ENCODE data around the gene KCNK1.
"Not testable (repeated sequence)": the region's sequence is repeated elsewhere in the genome, so short reads cannot be mapped to it uniquely, and the experiment has no call there.

Gene KCNK1

DNA sequence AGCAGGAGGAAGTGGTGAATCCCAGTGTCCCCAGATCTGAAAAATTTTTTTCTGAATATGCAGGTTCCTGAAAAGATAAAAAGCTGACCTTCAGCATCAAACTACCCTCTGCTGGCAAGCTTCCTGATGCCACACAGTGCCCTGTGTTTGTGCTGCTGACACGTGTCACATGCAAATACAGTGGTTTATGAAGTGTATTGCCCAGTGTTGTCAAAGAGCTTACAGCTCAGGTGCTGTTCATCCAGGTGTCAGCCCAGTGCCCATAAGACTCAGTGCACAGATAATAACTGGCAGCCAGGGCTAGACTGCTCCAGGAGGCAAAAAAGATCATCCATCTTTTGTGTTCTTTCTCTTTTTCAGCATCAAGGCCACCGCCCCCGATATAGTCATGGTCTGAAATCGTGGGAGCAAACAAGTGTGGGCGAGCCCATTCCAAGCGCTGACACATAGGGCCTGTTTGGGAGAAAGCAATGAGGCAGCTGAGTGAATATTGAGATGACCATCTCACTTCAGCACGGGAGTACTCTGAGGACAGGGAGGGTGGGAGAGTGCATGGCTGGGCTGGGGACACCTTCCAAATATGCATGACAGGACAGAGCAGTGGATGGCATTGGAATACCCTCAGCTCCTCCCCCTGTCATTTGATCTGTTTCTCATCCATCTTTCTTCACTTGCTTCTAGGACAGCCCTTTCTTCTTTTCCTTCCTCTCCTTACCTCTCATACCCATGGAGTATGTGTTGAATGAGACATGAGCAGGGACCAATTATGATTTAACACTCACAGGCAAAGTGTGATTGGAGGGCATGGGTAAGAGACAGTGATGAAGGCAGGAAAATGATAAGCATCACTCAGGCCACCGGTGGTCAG lies 6.4 kb upstream of the KCNK1 start:
- DNase-seq (ENCODE audit: low read depth in 2 of 3, low spot score in 2 of 3) = no peak

DNA sequence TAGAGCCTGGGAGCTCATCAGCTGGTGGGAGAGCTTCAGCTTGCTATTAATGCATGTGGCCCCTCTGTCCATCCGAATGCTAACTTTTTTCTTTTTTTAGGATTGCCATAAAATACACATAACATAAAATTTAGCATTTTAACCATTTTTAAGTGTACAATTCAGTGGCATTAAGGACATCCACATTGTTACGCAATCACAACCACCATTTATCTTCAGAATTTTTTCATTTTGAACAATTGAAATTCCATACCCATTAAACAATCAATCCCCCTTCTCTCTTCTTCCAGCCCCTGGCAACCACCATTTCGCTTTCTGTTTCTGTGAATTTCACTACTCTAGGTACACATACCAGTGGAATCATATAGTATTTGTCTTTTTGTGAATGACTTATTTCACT lies 4.9 kb upstream of the KCNK1 start:
- no peak for DNase-seq (ENCODE audit: low read depth in 2 of 3, low spot score in 2 of 3)

DNA sequence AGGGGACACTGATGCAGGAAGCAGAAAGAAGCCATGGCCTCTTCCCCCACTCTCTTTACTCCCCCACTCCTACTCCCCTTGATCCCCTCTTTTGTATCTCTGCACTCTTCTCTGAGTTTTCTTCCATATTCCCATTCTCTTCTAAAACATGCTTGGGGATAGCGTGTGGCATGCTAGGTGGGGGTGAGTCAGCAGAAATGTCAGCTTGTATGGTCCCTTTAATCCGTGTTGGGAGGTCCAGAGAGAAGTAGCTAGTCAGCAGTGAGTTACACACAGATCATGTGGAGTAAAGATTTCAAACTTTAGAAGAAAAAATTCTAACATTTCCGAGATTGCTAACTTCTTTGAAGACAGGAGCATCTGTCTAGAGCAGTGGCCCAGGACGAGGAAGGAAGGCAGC lies 4.0 kb upstream of the KCNK1 start:
- no peak for DNase-seq (ENCODE audit: low read depth in 2 of 3, low spot score in 2 of 3)

DNA sequence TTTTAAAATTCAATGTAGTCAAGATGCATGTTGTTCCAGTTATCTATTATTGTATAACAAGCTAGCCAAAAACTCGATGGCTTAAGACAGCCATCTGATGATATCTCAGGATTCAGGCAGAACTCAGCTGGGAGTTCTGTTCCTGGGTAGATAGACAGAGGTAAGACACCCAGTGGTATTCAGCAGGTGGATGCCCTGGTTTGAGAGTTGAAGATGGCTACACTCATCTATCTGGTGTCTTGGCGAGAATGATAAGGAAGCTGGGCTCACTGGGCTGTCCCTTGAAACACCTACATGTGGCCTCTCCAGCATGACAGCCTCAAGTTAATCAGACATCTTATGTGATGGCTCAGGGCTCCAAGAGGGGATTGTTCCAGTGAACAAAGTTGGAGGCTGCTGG lies 3.3 kb upstream of the KCNK1 start:
- DNase-seq (ENCODE audit: low read depth in 2 of 3, low spot score in 2 of 3) = no peak

DNA sequence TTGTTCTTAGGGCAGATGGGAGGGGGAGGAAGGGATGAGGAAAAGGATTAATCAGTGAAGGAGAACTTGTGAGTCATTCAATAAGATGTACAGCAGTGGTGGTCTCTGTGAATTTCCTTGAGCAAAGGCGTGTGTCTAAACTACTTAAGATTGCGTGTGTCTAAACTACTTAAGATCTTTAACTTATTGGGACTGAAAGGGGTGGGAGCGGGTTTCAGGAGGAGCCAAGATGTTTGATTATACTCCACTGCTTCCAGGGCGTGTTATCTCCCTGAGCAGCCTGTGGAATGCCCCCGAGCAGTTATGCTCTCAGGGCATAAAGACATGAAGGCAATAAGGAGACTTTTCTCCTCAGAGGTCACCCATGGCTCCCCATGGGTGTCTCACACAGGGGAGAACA lies 2.5 kb upstream of the KCNK1 start:
- DNase-seq (ENCODE audit: low read depth in 2 of 3, low spot score in 2 of 3) = not testable (repeated sequence)

DNA sequence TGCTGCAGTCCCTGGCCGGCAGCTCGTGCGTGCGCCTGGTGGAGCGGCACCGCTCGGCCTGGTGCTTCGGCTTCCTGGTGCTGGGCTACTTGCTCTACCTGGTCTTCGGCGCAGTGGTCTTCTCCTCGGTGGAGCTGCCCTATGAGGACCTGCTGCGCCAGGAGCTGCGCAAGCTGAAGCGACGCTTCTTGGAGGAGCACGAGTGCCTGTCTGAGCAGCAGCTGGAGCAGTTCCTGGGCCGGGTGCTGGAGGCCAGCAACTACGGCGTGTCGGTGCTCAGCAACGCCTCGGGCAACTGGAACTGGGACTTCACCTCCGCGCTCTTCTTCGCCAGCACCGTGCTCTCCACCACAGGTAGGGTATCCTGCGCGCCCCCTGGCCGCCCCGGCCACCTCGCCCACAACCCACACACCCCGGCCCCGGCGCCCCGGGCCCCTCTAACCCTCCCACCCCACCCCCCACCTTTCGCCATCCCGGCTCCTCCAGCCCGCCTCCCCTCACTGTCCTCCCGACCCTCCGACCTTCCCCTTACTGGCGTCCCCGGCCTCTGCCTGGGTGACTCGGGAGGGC lies 352 bp downstream of the KCNK1 start:
- DNase-seq (ENCODE audit: low read depth in 2 of 3, low spot score in 2 of 3) = no peak

DNA sequence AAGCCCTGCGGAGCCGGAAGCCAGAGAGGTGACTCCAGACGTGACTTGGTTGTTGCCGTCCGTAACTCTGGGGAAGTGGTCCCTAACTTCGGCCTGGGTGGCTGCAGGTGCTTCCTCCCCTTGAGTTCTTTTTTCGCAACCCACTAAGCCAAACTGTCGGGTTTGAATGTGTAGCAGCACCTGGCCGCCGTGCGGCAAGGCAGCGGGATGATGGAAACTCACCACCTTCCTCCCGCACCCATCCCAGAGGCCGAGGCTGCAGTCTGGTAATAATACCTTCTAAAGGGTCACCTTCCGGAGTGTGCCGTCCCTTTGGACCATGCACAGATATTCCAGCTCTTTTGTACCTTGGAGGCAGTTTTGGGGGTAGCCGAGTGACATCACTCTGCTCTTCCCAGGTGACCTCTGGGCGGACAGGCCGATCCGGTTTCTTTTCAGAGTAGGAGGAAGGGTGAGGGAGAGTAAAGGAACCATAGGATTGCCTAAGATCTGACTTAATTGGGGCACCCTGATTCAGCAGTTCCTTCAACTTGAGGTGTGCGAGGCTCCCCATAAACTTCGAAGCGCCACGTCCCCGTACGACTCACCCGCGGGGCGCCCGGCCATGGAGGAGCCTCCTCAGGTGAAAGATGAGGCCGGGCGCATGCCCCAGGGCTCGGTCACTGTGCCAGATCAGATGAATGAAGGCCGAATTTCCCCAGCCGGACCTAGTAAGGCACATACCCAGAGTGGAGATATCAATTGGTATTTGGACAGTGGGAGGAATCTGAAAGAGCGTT lies 1.0 kb downstream of the KCNK1 start:
- no peak for DNase-seq (ENCODE audit: low read depth in 2 of 3, low spot score in 2 of 3)

DNA sequence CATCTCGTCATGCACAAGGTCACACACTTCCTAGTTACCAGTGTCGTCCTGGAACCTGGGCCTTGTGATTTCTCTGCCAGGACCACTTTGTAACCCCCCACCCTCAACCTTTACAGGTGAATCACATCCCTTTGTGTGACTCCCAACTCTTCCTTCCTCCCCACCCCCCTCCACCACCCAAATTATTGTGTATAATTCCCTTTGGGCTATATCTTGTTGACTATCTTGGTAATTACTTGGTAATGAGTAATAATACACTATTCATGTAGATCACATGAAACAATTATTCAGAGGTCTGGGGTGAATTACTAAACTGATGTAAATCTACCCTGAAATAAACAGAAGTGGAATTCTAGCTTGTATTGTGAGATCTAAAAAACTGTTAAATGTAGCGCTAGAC lies 1.7 kb downstream of the KCNK1 start:
- no peak for DNase-seq (ENCODE audit: low read depth in 2 of 3, low spot score in 2 of 3)

DNA sequence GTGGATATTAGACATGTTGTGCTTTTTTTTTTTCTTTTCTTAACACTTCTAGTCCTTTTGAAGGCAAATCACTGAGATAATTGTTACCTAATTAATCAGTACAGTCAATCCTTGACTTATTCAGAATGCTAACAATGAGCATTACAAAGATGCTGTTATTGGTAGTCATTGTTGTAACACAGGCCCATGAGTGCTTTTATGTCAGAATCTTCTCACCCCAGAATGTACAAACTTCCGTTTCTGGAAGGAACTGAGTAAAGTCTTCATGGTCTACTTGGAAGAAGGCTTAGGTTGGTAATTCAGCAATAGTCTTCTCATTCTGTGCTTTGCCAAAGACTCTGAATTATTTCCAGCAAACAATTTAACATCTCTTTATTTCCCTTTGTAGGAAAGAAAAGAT lies 3.1 kb downstream of the KCNK1 start:
- no peak for DNase-seq (ENCODE audit: low read depth in 2 of 3, low spot score in 2 of 3)

DNA sequence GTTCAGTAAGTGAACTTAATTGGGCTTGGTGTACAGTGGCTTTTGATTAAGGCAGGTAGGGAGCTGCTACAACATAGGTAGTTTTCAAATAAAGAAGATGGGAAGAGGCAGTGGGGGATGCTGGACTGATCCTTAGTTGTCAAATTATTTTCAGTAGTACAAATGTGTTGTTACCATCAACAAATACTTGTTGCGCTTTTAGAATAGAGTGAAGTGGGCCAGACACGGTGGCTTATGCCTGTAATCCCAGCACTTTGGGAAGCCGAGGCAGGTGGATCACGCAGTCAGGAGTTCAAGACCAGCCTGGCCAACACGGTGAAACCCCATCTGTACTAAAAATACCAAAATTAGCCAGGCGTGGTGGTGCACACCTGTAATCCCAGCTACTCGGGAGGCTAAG lies 5.5 kb downstream of the KCNK1 start:
- DNase-seq (ENCODE audit: low read depth in 2 of 3, low spot score in 2 of 3) = not testable (repeated sequence)

DNA sequence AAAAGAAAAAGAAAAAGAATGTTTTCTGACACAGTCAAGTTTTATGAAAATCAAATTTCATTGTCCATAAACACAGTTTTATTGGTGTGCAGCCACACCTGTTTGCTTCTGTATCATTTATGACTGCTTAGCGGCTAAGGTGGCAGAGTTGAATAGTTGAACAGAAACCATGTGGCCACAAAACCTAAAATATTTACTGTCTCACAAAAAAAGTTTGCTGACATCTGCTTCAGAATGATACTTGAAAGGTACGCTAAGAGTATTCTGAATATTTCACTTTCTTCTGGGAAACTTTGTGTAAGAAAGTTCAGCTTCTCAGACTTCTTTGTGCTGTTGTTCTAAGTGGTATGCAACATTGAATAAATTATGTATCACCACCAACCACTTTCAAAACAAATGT lies 6.2 kb downstream of the KCNK1 start:
- no peak for DNase-seq (ENCODE audit: low read depth in 2 of 3, low spot score in 2 of 3)

DNA sequence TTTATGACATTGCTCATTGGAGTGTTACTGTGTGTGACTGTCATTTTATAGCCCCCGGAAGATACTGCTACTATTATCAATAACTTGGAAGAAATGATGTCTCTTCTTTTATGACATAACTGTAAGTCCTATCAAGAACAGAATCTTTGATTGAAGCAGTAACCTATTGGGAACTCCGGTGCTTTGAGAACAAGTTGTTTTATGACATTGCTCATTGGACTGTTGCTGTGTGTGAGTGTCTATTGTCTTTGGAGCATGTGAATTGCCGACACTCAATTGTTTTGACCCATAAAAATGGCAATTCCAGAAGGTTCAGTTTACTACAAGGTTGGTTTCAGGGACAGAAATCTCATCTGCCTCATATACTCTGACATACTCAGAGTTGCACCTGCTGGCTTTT lies 8.0 kb downstream of the KCNK1 start:
- DNase-seq (ENCODE audit: low read depth in 2 of 3, low spot score in 2 of 3) = no peak

DNA sequence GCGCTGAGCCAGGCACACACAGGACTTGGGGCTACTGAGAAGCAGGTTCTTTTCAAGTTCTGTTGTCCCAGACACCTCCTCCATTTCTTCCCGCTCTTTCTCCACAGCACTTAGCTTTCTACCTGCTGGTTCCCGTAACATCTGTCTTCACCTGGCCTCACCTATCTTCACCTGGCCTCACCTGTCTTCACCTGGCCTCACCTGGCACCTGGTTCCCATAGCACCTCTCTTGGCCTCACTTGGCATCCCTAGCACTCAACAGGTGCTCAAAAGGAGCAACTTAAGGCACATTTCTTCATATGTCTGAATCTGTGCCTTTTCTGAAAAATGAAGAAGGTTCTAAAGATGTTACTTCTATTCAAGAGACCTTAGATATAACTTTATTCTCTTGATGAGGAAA lies 10.4 kb downstream of the KCNK1 start:
- no peak for DNase-seq (ENCODE audit: low read depth in 2 of 3, low spot score in 2 of 3)

DNA sequence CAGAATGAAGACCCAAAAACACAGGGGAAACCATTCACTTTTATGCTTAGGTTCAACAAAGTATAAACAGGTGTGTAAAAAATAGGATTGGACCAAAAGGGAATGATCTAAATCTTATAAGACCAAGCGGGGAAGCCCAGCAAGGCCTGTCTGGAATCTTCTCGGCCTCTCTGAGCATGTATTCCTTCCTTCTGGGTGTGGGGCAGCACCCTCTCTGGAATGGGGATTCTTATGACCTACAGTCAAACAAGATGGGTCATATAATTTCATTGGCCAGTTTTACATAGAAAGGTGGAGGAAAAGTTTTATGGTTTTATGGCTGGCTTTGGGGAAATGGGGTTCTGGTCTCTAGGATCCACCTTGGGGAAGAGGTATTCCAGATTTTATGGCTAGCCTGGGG lies 11.2 kb downstream of the KCNK1 start:
- DNase-seq (ENCODE audit: low read depth in 2 of 3, low spot score in 2 of 3) = no peak

DNA sequence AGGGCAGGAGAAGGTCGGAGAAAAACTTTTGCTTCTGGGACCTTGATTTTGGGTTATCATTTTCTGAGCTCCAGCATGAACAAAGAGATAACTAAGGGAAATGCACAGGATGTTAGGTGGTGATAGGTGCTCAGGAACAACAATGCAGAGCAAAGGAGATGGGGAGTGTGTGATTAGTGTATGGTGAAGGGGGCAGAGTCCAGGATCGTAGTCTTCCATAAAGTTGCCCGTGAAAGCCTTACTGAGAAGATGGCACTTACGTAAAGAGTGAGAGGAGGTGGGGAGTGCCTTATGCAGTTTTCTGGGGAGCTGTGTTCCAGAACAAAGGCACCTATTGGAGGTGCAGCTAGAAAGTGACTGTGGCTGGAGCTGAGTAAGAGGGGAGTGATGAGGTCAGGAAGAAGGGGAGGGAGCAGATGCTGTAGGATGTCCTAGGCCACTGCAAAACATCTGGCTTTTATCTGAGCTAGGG lies 11.6 kb downstream of the KCNK1 start:
- no peak for DNase-seq (ENCODE audit: low read depth in 2 of 3, low spot score in 2 of 3)

DNA sequence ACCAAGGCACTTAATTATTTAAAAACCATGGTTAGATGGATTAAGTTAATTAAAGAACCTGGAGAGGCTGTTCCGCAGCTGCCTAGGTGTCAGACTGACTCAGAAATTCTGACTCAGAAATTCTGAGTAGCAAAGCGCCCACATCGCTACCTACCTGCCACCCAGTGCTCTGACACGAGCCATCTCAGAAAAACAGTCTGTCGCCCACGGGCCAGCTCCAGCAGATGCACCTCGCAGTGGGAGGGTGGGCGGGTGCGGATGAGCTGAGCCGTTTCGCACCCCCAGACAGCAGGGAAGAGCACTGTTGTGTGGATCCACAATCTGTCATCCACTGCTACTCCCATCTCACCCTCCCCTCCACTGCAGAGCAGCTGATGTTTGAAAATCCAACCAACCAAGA lies 13.5 kb downstream of the KCNK1 start:
- DNase-seq (ENCODE audit: low read depth in 2 of 3, low spot score in 2 of 3) = no peak

DNA sequence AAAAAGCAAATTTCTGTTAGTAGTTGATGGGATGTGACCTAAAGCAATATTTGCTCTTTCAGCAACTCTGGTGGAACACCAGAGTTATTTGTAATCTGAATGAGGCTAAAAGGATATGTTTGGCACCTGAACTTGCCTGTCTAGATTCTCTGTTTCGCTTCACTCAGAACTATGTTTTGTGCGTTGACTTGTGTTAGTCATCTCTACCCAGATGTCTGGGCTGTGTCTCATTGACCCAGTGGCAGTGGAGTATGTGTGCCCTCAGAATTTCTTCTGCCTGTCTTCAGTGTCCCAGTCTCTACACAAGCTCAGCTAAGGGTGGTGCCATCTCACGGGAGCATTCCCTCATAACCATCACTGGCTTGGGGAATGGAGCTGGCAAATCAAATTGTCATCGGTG lies 13.9 kb downstream of the KCNK1 start:
- no peak for DNase-seq (ENCODE audit: low read depth in 2 of 3, low spot score in 2 of 3)

DNA sequence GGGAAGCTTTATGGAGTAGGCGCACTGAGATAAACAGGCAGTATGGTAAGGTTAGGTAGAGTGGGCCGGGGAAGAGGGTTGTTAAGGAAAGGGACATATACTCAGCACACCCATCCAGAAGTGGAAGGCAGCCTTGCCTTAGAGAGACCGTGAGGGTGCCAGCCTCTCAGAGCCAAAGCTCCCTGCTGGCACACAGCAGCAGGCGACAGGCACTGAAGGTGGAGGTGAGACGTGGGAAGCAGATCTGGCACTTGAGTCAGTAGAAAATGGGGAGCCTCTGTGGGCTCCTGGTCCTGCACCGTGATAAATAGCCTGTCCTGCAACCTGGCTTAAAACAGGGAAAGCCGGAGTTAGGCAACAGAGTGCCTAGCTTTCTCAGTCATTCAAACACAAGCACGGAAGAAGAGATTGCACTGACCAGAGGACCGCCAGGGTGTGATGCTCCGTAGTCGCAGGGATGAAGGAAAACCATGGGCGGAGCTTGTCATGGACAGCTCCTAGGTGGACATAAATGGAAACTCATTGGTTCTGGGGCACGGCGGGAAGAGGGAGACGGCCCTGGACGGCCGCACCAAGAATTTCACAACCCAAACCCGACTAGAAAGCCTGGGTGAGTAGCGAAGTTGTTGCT lies 15.5 kb downstream of the KCNK1 start:
- no peak for DNase-seq (ENCODE audit: low read depth in 2 of 3, low spot score in 2 of 3)

DNA sequence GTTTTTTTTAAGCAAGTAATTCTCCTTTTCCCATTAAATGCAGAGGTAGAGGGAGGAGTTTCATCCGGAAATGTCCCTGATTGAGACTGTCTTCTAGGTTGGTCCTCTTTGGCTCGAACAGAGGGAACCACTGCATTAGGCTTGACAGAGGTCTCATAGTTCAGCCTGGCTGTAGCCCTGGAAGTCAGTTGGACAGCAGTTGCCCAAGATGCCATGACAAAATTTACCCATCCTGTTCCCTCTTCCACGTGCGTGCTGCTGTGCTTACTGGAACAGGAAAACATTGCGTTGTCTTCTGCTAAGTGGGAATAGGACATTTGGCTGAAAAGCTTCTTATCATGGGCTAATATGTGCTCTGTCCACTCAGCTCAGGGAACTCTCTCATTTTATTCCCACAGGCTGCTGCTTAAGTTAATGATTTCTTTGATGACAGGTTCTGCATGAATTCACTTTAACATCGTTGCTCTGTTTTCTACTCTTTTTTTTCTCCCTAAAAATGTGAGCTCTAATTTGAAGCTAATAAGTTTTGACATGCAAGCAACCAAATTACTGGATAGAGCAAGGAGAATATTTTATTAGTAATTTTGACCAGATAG lies 18.0 kb downstream of the KCNK1 start:
- no peak for DNase-seq (ENCODE audit: low read depth in 2 of 3, low spot score in 2 of 3)

DNA sequence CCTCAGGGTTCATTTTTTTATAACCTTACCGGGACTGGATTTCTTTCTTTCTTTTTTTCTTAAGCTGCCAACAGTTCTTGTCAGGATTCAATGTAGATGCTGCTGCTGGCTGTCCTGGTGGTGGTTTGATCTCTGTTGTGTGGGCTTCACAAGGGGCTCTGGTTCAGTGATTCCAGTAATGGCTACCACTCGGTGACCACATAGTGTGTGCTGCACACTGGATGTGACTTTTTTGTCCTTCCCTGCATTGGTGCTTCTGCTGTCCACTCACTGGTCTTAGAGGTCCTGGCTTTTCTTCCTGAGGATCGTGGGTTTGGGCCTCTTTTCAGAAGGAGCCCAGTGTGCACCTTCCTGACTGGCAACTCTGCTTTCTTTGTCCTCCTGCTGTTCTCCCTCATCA lies 18.5 kb downstream of the KCNK1 start:
- no peak for DNase-seq (ENCODE audit: low read depth in 2 of 3, low spot score in 2 of 3)

DNA sequence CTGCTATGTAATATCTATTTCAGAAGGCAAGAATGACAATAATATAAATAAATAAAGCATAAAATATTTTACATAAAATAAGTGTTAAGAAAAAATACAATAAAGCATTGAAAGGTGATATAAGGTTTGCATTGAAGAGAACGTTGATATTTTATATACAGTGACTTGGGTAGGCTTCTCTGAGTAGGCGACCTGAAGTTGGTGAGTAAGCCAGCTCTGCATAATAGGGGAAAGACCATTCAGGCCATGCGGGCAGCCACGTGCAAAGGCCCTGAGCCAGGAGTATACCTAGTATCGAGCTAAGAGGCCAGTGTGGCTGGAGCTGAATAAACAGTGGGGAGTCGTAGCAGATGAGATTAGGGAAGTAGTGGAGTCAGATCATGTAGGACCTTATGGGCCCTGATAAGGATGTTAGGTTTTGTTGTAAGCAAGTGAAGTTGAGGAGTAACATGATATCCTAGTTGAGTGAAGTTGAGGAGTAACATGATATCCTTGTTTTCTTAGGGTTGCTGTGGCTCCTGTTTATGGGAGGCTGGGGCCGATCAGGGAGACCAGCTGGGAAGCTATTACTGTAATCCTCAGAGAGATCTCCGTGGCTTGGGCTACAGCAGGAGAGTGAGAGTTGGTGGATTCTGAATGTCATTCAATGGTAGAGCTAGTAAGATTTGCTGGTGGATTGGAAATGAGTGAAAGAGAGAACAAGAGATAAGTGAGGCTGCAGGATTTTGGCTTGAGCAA lies 22.0 kb downstream of the KCNK1 start:
- no peak for DNase-seq (ENCODE audit: low read depth in 2 of 3, low spot score in 2 of 3)
